HepG2 (cell line): ENCODE measurements around the gene UNC5B. TPM values are rescaled to one million over a fixed set of nuclear protein-coding genes. Genes with fewer than 3 reads are reported as not detected.

Experiments
- ATAC-seq: fragments of 200-7000 bp; cut with Tn5 transposase; 3 replicates; pipeline ENCODE4 v1.9.1; 2020; ENCODE audit warnings: mild to moderate bottlenecking, moderate library complexity
- BruUV-seq: library from RNA; stranded (reverse); fragments of 400-500 nt; replicated peaks from 2 replicates; lab custom pipeline; 2021; lab: Mats Ljungman, UMichigan
- CTCF ChIA-PET: fragments of 300-600 bp; formaldehyde crosslinking; extraction: SDS; loops from one replicate; lab custom pipeline; 2021; ENCODE audit warnings: low total read pairs, inconsistent platforms, low intra/inter-chr PET ratio; lab: Yijun Ruan, JAX
- POLR2A ChIA-PET: fragments of 350-600 bp; sonication (Branson Sonifier 250); formaldehyde crosslinking; loops from one replicate; lab custom pipeline; 2020; ENCODE audit warnings: antibody characterized with exemption, inconsistent platforms; lab: Yijun Ruan, JAX
- DNase-seq: peaks from one replicate; pipeline ENCODE4 v3.0.0-alpha.2; 2015; ENCODE audit warnings: low spot score
- FAIRE-seq: peaks from 3 replicates; lab custom pipeline; 2011; peaks lifted over from hg19 to GRCh38; lab: Jason Lieb, UNC
- H2AFZ ChIP-seq: one replicate; pipeline ENCODE4 v1.6.1; 2011; ENCODE audit warnings: low read length, inconsistent platforms
- H3K27ac ChIP-seq: fragments of 300-600 bp; 3 replicates; pipeline ENCODE4 v1.8.0; 2011; ENCODE audit warnings: mixed run types, mild to moderate bottlenecking, mixed read lengths, low read length, inconsistent platforms; ENCODE audit not compliant: insufficient read depth; ENCODE audit errors: extremely low read length
- H3K27me3 ChIP-seq, 2 experiments: fragments of 200-600 bp in 1 of 2; 2 replicates in 1 of 2; 3 replicates in 1 of 2; pipeline versions ENCODE4 v1.6.0 to v1.8.0; 2011; ENCODE audit warnings: low read length in 2 of 2, mild to moderate bottlenecking in 2 of 2, moderate library complexity in 2 of 2, inconsistent platforms in 1 of 2; ENCODE audit not compliant: insufficient read depth in 2 of 2, control insufficient read depth in 1 of 2
- H3K36me3 ChIP-seq, 2 experiments: fragments of 200-600 bp in 1 of 2; replicated peaks in 1 of 2; 2 replicates in 1 of 2; 3 replicates in 1 of 2; pipeline versions ENCODE4 v1.5.1 to v1.8.0; 2011; ENCODE audit warnings: low read length in 2 of 2, inconsistent platforms in 1 of 2; ENCODE audit not compliant: insufficient read depth in 2 of 2, control insufficient read depth in 1 of 2
- H3K4me1 ChIP-seq: 2 replicates; pipeline ENCODE4 v1.5.1; 2012; ENCODE audit warnings: low read length, inconsistent platforms; ENCODE audit not compliant: insufficient read depth
- H3K4me2 ChIP-seq: 2 replicates; pipeline ENCODE4 v1.6.0; 2011; ENCODE audit warnings: low read depth, low read length, inconsistent platforms
- H3K4me3 ChIP-seq, 3 experiments: fragments of 200-600 bp in 1 of 3; sonication (generic), shearing (Covaris generic) in 1 of 3; replicated peaks in 1 of 3; 2 replicates each; pipeline ENCODE4 v1.5.1; 2011 to 2016; ENCODE audit warnings: low read length in 3 of 3, inconsistent platforms in 2 of 3, low read depth in 2 of 3, mild to moderate bottlenecking in 2 of 3, control low read depth in 1 of 3, mixed read lengths in 1 of 3; ENCODE audit not compliant: insufficient read depth in 1 of 3
- H3K79me2 ChIP-seq: one replicate; pipeline ENCODE4 v1.6.1; 2011; ENCODE audit warnings: low read length, inconsistent platforms; ENCODE audit not compliant: insufficient read depth
- H3K9ac ChIP-seq: 2 replicates; pipeline ENCODE4 v1.6.0; 2011; ENCODE audit warnings: mild to moderate bottlenecking, low read depth, low read length, inconsistent platforms; ENCODE audit not compliant: insufficient read depth
- H3K9me3 ChIP-seq: 2 replicates; pipeline ENCODE4 v1.5.1; 2012; ENCODE audit warnings: mild to moderate bottlenecking, low read length
- H4K20me1 ChIP-seq: 2 replicates; pipeline ENCODE4 v1.6.0; 2011; ENCODE audit warnings: inconsistent platforms, mild to moderate bottlenecking, low read length, moderate library complexity; ENCODE audit not compliant: insufficient read depth
- EED ChIP-seq: sonication (generic); formaldehyde crosslinking; IDR thresholded peaks from 2 replicates; pipeline ENCODE4 v1.5.0; 2020; ENCODE audit warnings: mild to moderate bottlenecking, missing genetic modification reagents
- MED8 ChIP-seq: sonication (generic); formaldehyde crosslinking; IDR thresholded peaks from 2 replicates; pipeline ENCODE4 v1.8.1; 2023; ENCODE audit warnings: mild to moderate bottlenecking, missing genetic modification reagents; ENCODE audit not compliant: insufficient replicate concordance
- PAXIP1 ChIP-seq: sonication (generic); formaldehyde crosslinking; conservative IDR thresholded peaks from 2 replicates; pipeline ENCODE4 v1.4.0; 2020; ENCODE audit warnings: mild to moderate bottlenecking, missing genetic modification reagents, moderate library complexity
- TRAFD1 ChIP-seq: sonication (generic); formaldehyde crosslinking; IDR thresholded peaks from 2 replicates; pipeline ENCODE4 v1.5.1; 2020; ENCODE audit warnings: missing genetic modification reagents, mild to moderate bottlenecking, borderline replicate concordance
- USF2 ChIP-seq, 2 experiments: sonication (generic) in 1 of 2; formaldehyde crosslinking in 1 of 2; IDR thresholded peaks; 2 replicates each; pipeline versions ENCODE4 v1.5.1 to v1.6.1; 2011 to 2020; ENCODE audit warnings: borderline replicate concordance in 1 of 2, low read depth in 1 of 2, low read length in 1 of 2, mild to moderate bottlenecking in 1 of 2, missing genetic modification reagents in 1 of 2, moderate library complexity in 1 of 2
- ZBTB33 ChIP-seq: sonication (generic); formaldehyde crosslinking; IDR thresholded peaks from 2 replicates; pipeline ENCODE4 v1.4.0; 2020; ENCODE audit warnings: missing genetic modification reagents
- ZBTB44 ChIP-seq: sonication (generic); formaldehyde crosslinking; IDR thresholded peaks from 2 replicates; pipeline ENCODE4 v1.4.0; 2020; ENCODE audit warnings: missing genetic modification reagents
- ZNF263 ChIP-seq: sonication (generic); formaldehyde crosslinking; IDR thresholded peaks from 2 replicates; pipeline ENCODE4 v1.4.0; 2020; ENCODE audit warnings: missing genetic modification reagents
- ZNF629 ChIP-seq: sonication (generic); formaldehyde crosslinking; conservative IDR thresholded peaks from 2 replicates; pipeline ENCODE4 v1.5.0; 2020; ENCODE audit warnings: missing genetic modification reagents
- WGBS: methylation state at CpG from one replicate; pipeline ENCODE4 v1.1.6; 2017; ENCODE audit warnings: low lambda C conversion rate; 5-methylcytosine and 5-hydroxymethylcytosine counted together
- in situ Hi-C: cut with HindIII; loops from 2 replicates; pipeline ENCODE4 v1.10.0; 2017; ENCODE audit warnings: low pct_unique_long_range_greater_than_20kb; ENCODE audit not compliant: extremely low pct_ligation_motif_present
- intact Hi-C: fragments of 100-400 bp; cut with micrococcal nuclease; formaldehyde crosslinking; loops from one replicate; pipeline ENCODE4 v1.10.0; 2022; ENCODE audit not compliant: unreplicated experiment
- polyA plus RNA-seq, 8 experiments: library from polyadenylated mRNA; depleted of rRNA in 3 of 8; stranded (reverse) in 7 of 8; unstranded in 1 of 8; fragments of >200 nt; fragmentation: Illumina TruSeq in 4 of 8; extraction: Trizol in 4 of 8; gene quantifications; 2 replicates each; pipeline versions ENCODE4 v1.2.1 to v1.2.3, GENCODE V29; 2011 to 2016; ENCODE audit warnings: low read depth in 4 of 8, missing spikeins in 1 of 8, mixed read lengths in 1 of 8; ENCODE audit not compliant: insufficient read depth in 1 of 8
- total RNA-seq, 5 experiments: library from RNA; depleted of rRNA; stranded (reverse); fragments of >200 nt; fragmentation: Illumina TruSeq; extraction: Trizol; gene quantifications; 2 replicates each; pipeline ENCODE4 v1.2.3, GENCODE V29; 2016; ENCODE audit warnings: low read depth in 1 of 5

The UNC5B gene
- total and polyA plus RNA-seq, 2 of the 13 experiments (the other 11 are each of a cell fraction or from before 2014, with no cell fraction given) = 0.07 TPM

- intact Hi-C loops = no loop called here
Measured at GRCh38 chr10:71325267-71325666, 112.9 kb downstream of the UNC5B start.

More at GRCh38 chr10:71325267-71325666, 112.9 kb downstream of the UNC5B start:
- Histone ChIP-seq H3K27me3 (no peaks in the 10 kb centered on the region), H4K20me1 (no peaks in the 10 kb centered on the region), H3K9me3 (no peaks in the 10 kb centered on the region), H3K4me2 (no peak overlapping the region), H2AFZ (no peak overlapping the region), H3K4me1 (peaks cover 51% of the 10 kb centered on the region), H3K36me3 (peaks cover 17 to 44% of the 10 kb centered on the region in 2 experiments), H3K4me3 (no peak overlapping the region), H3K27ac (no peak overlapping the region), H3K9ac (no peak overlapping the region), H3K79me2 (peaks cover 4% of the 10 kb centered on the region)
- BruUV-seq = no TSS peak
- in situ Hi-C loops = loop anchor here (25.0 kb wide), 1 partner anchor 712 kb away; no protein-coding TSS in a partner anchor
- 97% methylated on average over 6 of the region's 6 CpGs for WGBS
- TF ChIP-seq ZBTB33 (CRISPR knock-in tag) (no peak), EED (no peak), ZNF263 (CRISPR knock-in tag) (no peak), USF2 (IDR thresholded peaks at IDR 0.05; ENCODE audit: low read depth, low read length) (no peak), USF2 (CRISPR knock-in tag; IDR thresholded peaks at IDR 0.05; ENCODE audit: borderline replicate concordance) (no peak), TRAFD1 (CRISPR knock-in tag) (no peak), ZBTB44 (CRISPR knock-in tag) (no peak), PAXIP1 (no peak), MED8 (CRISPR knock-in tag) (no peak), ZNF629 (no peak)
- FAIRE-seq = no peak
- ChIA-PET CTCF (no interaction called here), POLR2A (interaction anchor here (1.8 kb wide), 1 partner anchor 9 kb away, joined by 6 read pairs; no protein-coding TSS in a partner anchor)
- no peak for DNase-seq
- no peak for ATAC-seq
